T-cell (primary cell): ENCODE data around the gene SPHK1. TPM values are rescaled to one million over a fixed set of nuclear protein-coding genes. Genes with fewer than 3 reads are reported as not detected.

ENCODE experiments used
- ATAC-seq, 4 experiments: fragments of 200-7000 bp in 3 of 4; fragments of 150-1000 bp in 1 of 4; cut with Tn5 transposase; replicated peaks in 1 of 4; 1 replicate in 3 of 4; 2 replicates in 1 of 4; pipeline ENCODE4 v1.10.0; 2021; ENCODE audit warnings: moderate library complexity in 3 of 4, mild to moderate bottlenecking in 2 of 4, moderate number of reproducible peaks in 1 of 4
- CTCF ChIA-PET, 2 donors: fragments of 300-600 bp; sonication (Branson Sonifier 250); formaldehyde crosslinking; loops; one replicate each; lab custom pipeline; 2022; ENCODE audit warnings: antibody characterized with exemption in 2 of 2; lab: Charles Lee
- POLR2A ChIA-PET, 2 donors: fragments of 300-600 bp; sonication (Branson Sonifier 250); formaldehyde crosslinking; loops; one replicate each; lab custom pipeline; 2022; ENCODE audit warnings: antibody characterized with exemption in 2 of 2; lab: Charles Lee
- DNase-seq, 35 experiments: peaks; one replicate each; pipeline versions ENCODE4 v3.0.0 to v3.0.0-alpha.2; 2013 to 2023
- H3K27ac ChIP-seq: one replicate; pipeline ENCODE4 v1.5.1; 2013; ENCODE audit warnings: low read length
- H3K27me3 ChIP-seq, 2 experiments: replicated peaks in 1 of 2; 1 replicate in 1 of 2; 2 replicates in 1 of 2; pipeline versions ENCODE4 v1.6.1 to v1.7.0; 2013; ENCODE audit warnings: low read length in 1 of 2, mixed read lengths in 1 of 2; ENCODE audit not compliant: control insufficient read depth in 2 of 2, insufficient read depth in 2 of 2; ENCODE audit errors: extremely low read depth in 1 of 2
- H3K36me3 ChIP-seq, 2 donors: 1 replicate in 1 of 2; 2 replicates in 1 of 2; pipeline versions ENCODE4 v1.6.1 to v1.7.0; 2013; ENCODE audit warnings: low read length in 1 of 2; ENCODE audit not compliant: control insufficient read depth in 2 of 2, insufficient read depth in 1 of 2; ENCODE audit errors: extremely low read depth in 1 of 2
- H3K4me1 ChIP-seq, 2 experiments: 1 replicate in 1 of 2; 2 replicates in 1 of 2; pipeline versions ENCODE4 v1.6.1 to v1.7.0; 2013; ENCODE audit warnings: low read length in 2 of 2, mixed read lengths in 1 of 2; ENCODE audit not compliant: insufficient read depth in 2 of 2, control insufficient read depth in 1 of 2; ENCODE audit errors: extremely low read depth in 1 of 2
- H3K4me3 ChIP-seq, 2 donors: 1 replicate in 1 of 2; 2 replicates in 1 of 2; pipeline versions ENCODE4 v1.5.1 to v1.7.0; 2013; ENCODE audit warnings: mild to moderate bottlenecking in 2 of 2, low read length in 1 of 2, moderate library complexity in 1 of 2; ENCODE audit not compliant: control insufficient read depth in 1 of 2; ENCODE audit errors: extremely low read depth in 1 of 2
- H3K9me3 ChIP-seq: 2 replicates; pipeline ENCODE4 v1.7.0; 2013
- H3K27ac Mint-ChIP-seq, 2 donors: one replicate each; pipeline ENCODE4 v1.8.0; 2020 to 2021; ENCODE audit warnings: mild to moderate bottlenecking in 2 of 2, mixed read lengths in 2 of 2
- H3K27me3 Mint-ChIP-seq, 2 donors: one replicate each; pipeline ENCODE4 v1.8.0; 2021 to 2022; ENCODE audit warnings: mixed read lengths in 2 of 2
- H3K36me3 Mint-ChIP-seq: one replicate; pipeline ENCODE4 v1.8.0; 2021; ENCODE audit warnings: mixed read lengths
- H3K4me1 Mint-ChIP-seq, 3 donors: one replicate each; pipeline ENCODE4 v1.8.0; 2020 to 2022; ENCODE audit warnings: mixed read lengths in 3 of 3, mild to moderate bottlenecking in 1 of 3
- H3K4me3 Mint-ChIP-seq, 3 donors: one replicate each; pipeline ENCODE4 v1.8.0; 2020 to 2022; ENCODE audit warnings: mild to moderate bottlenecking in 3 of 3, mixed read lengths in 3 of 3, moderate library complexity in 3 of 3
- H3K9me3 Mint-ChIP-seq, 3 donors: one replicate each; pipeline ENCODE4 v1.8.0; 2020 to 2022; ENCODE audit warnings: mixed read lengths in 3 of 3
- WGBS: methylation state at CpG from one replicate; pipeline ENCODE4 v1.1.5; 2013; ENCODE audit warnings: missing lambda C conversion rate; ENCODE audit not compliant: insufficient coverage; 5-methylcytosine and 5-hydroxymethylcytosine counted together
- total RNA-seq, 35 experiments: library from RNA in 6 of 35; stranded (reverse) in 6 of 35; fragments of 120-200 nt in 1 of 35; gene quantifications; one replicate each; pipeline versions ENCODE4 v1.2.1 to v1.2.4 and lab custom pipeline; 2013 to 2026

The SPHK1 gene
- total RNA-seq, 5 donors from 2014 or later (not counting 1 experiment from before 2014, with no cell fraction given), result 0.70 to 1.6 (median 1.3) TPM

DNA sequence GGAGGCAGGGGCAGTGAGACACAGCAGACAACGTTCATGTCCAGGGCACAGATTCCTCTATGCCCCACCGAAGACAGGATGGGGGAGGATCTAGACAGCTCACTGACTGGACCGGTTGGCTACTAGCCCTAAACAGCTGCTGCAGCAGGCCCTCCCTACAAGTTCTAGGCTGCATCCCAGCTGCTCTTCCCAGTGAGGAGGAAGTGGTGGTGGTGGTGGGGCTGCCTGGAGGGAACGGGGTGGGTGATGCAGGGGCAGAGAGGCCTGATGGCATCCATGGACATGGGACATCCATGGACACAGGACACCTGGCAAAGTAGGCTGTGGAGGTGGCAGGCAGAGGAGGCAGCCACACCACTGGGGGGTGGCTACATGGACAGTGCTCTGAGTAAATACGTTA is 18.3 kb downstream of the SPHK1 start:
- Mint-ChIP-seq H3K4me1 (peaks cover 0 to 7% (median 3%) of the 10 kb centered on the region in 3 donors), H3K27ac (no peak overlapping the region), H3K9me3 (no peaks in the 10 kb centered on the region), H3K27me3 (no peaks in the 10 kb centered on the region), H3K36me3 (peaks cover 60% of the 10 kb centered on the region), H3K4me3 (no peak overlapping the region)
- Histone ChIP-seq H3K9me3 (no peaks in the 10 kb centered on the region), H3K27ac (no peak overlapping the region), H3K27me3 (no peaks in the 10 kb centered on the region), H3K4me3 (no peak overlapping the region), H3K4me1 (peaks cover 0 to 2% of the 10 kb centered on the region in 2 experiments), H3K36me3 (peaks cover 25 to 78% of the 10 kb centered on the region in 2 donors)
- ATAC-seq, result no peak
- ChIA-PET POLR2A (no interaction called here), CTCF (interaction anchor here in 1 of 2 donors (0.5 to 1.2 kb wide), 2 partner anchors 9 to 616 kb away, joined by 3 to 5 read pairs; no protein-coding TSS in a partner anchor)
- no peak for DNase-seq
- WGBS, result 85% methylated on average over 4 of the region's 5 CpGs

DNA sequence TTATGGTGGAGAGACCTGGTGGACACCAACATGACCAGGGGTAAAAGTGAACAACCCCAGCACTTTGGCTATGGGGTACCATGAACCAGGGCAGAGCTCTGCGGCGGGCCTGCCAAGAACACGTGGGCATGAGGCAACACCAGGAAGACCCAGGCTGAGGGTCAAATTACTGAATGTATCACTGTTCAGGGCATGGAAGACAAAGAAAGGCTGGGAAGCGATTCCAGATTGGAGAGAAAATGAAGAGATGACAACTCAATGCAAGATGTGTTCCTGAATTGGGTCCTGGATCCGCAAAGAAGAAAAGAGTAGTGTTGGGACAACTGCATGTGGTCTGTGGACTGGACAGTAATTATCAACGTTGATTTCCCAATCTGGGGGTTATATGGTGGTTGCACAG is 19.8 kb downstream of the SPHK1 start:
- Mint-ChIP-seq H3K4me3 (no peak overlapping the region), H3K27me3 (no peaks in the 10 kb centered on the region), H3K4me1 (peaks cover 6 to 19% (median 11%) of the 10 kb centered on the region in 3 donors), H3K27ac (no peak overlapping the region), H3K36me3 (peaks cover 49% of the 10 kb centered on the region), H3K9me3 (no peaks in the 10 kb centered on the region)
- H3K9me3 ChIP-seq, result no peaks in the 10 kb centered on the region
- WGBS, result 95% methylated on average over 4 of the region's 6 CpGs
- ChIA-PET POLR2A (interaction anchor here in 1 of 2 donors (0.6 kb wide), 1 partner anchor 21 kb away, joined by 3 read pairs; no protein-coding TSS in a partner anchor), CTCF (interaction anchor here in 1 of 2 donors (0.6 to 0.7 kb wide), 2 partner anchors 16 to 230 kb away, joined by 3 read pairs; no protein-coding TSS in a partner anchor)
- no peak overlapping the region for H3K27ac ChIP-seq
- peaks cover 16 to 62% of the 10 kb centered on the region in 2 donors for H3K36me3 ChIP-seq
- H3K27me3 ChIP-seq, result no peaks in the 10 kb centered on the region
- peaks cover 0 to 7% of the 10 kb centered on the region in 2 experiments for H3K4me1 ChIP-seq
- DNase-seq (no peak), ATAC-seq (no peak)
- no peak overlapping the region for H3K4me3 ChIP-seq

- H3K27me3 Mint-ChIP-seq, result no peaks in the 10 kb centered on the region
- DNase-seq (no peak), ATAC-seq (no peak)
- H3K9me3 Mint-ChIP-seq, result no peaks in the 10 kb centered on the region
- WGBS, result 96% methylated on average over 21 of the region's 25 CpGs
- peaks cover 44% of the 10 kb centered on the region for H3K36me3 Mint-ChIP-seq
- peaks cover 6 to 19% (median 17%) of the 10 kb centered on the region in 3 donors for H3K4me1 Mint-ChIP-seq
- Histone ChIP-seq H3K9me3 (no peaks in the 10 kb centered on the region), H3K27ac (no peak overlapping the region), H3K27me3 (no peaks in the 10 kb centered on the region), H3K4me1 (peaks cover 0 to 7% of the 10 kb centered on the region in 2 experiments), H3K4me3 (no peak overlapping the region), H3K36me3 (peaks cover 9 to 56% of the 10 kb centered on the region in 2 donors)
- POLR2A ChIA-PET, result no interaction called here
- H3K4me3 Mint-ChIP-seq, result no peak overlapping the region
- CTCF ChIA-PET, result interaction anchor here in 1 of 2 donors (0.6 to 0.7 kb wide), 2 partner anchors 15 to 229 kb away, joined by 3 read pairs; no protein-coding TSS in a partner anchor
- no peak overlapping the region for H3K27ac Mint-ChIP-seq
Measured at GRCh38 chr17:76404976-76405563, 20.7 kb downstream of the SPHK1 start.

GRCh38 chr17:76405607-76405966 is 21.2 kb downstream of the SPHK1 start:
- Mint-ChIP-seq H3K4me3 (no peak overlapping the region), H3K27me3 (no peaks in the 10 kb centered on the region), H3K9me3 (no peaks in the 10 kb centered on the region), H3K4me1 (peaks cover 6 to 19% (median 17%) of the 10 kb centered on the region in 3 donors), H3K36me3 (peaks cover 40% of the 10 kb centered on the region), H3K27ac (no peak overlapping the region)
- peaks cover 0 to 7% of the 10 kb centered on the region in 2 experiments for H3K4me1 ChIP-seq
- WGBS, result 84% methylated on average over 7 of the region's 9 CpGs
- H3K9me3 ChIP-seq, result no peaks in the 10 kb centered on the region
- H3K4me3 ChIP-seq, result no peak overlapping the region
- H3K27ac ChIP-seq, result no peak overlapping the region
- ChIA-PET POLR2A (no interaction called here), CTCF (interaction anchor here in 1 of 2 donors (0.8 kb wide), 1 partner anchor 710 kb away, joined by 5 read pairs; no protein-coding TSS in a partner anchor)
- H3K27me3 ChIP-seq, result no peaks in the 10 kb centered on the region
- DNase-seq, result no peak
- no peak for ATAC-seq
- peaks cover 9 to 52% of the 10 kb centered on the region in 2 donors for H3K36me3 ChIP-seq

- 93% methylated on average over 11 of the region's 16 CpGs for WGBS
- Histone ChIP-seq H3K36me3 (peaks cover 9 to 47% of the 10 kb centered on the region in 2 donors), H3K9me3 (no peaks in the 10 kb centered on the region), H3K4me3 (no peak overlapping the region), H3K4me1 (peaks cover 0 to 7% of the 10 kb centered on the region in 2 experiments), H3K27me3 (no peaks in the 10 kb centered on the region), H3K27ac (no peak overlapping the region)
- Mint-ChIP-seq H3K9me3 (no peaks in the 10 kb centered on the region), H3K27ac (no peak overlapping the region), H3K27me3 (no peaks in the 10 kb centered on the region), H3K4me3 (no peak overlapping the region), H3K36me3 (peaks cover 35% of the 10 kb centered on the region), H3K4me1 (peaks cover 6 to 19% (median 17%) of the 10 kb centered on the region in 3 donors)
- no peak for ATAC-seq
- ChIA-PET CTCF (interaction anchor here (0.6 to 0.8 kb wide), 2 partner anchors 38 to 711 kb away, joined by 3 to 5 read pairs; no protein-coding TSS in a partner anchor), POLR2A (no interaction called here)
- DNase-seq, result no peak
Measured at GRCh38 chr17:76405967-76406647, 21.7 kb downstream of the SPHK1 start.

DNA sequence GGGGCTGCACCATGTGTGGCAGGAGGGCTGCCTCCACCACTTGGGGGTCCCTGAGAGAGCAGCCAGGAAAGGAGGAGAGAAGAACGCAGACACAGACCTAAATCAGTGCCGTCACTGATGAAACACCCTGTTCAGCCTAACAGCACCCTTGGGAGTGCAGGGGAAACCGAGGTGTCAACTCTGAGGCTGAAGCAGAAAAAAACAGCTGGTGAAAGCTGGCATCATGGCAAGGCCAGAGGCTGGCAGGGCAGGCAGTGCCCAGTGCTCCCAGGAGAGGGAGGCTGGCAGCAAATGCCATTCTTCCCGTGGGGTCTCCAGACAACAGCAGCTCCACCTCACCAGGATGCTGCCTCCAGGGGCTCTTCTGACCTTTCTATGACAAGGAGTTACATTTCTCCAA is 23.1 kb downstream of the SPHK1 start:
- ATAC-seq, result no peak
- Mint-ChIP-seq H3K4me1 (peaks cover 6 to 19% (median 17%) of the 10 kb centered on the region in 3 donors), H3K36me3 (peaks cover 24% of the 10 kb centered on the region), H3K4me3 (no peak overlapping the region), H3K27ac (no peak overlapping the region), H3K9me3 (no peaks in the 10 kb centered on the region), H3K27me3 (no peaks in the 10 kb centered on the region)
- H3K4me1 ChIP-seq, result peaks cover 0 to 7% of the 10 kb centered on the region in 2 experiments
- H3K9me3 ChIP-seq, result no peaks in the 10 kb centered on the region
- POLR2A ChIA-PET, result no interaction called here
- peaks cover 11 to 41% of the 10 kb centered on the region in 2 donors for H3K36me3 ChIP-seq
- no peaks in the 10 kb centered on the region for H3K27me3 ChIP-seq
- H3K4me3 ChIP-seq, result no peak overlapping the region
- CTCF ChIA-PET, result interaction anchor here in 1 of 2 donors (1.1 kb wide), 1 partner anchor 20 kb away, joined by 4 read pairs; no protein-coding TSS in a partner anchor
- no peak for DNase-seq
- 100% methylated on average over 1 of the region's 4 CpGs for WGBS
- H3K27ac ChIP-seq, result no peak overlapping the region
